ENCODE data around the gene DNAJB8. TPM values are rescaled to one million over a fixed set of nuclear protein-coding genes. Genes with fewer than 3 reads are reported as not detected.

The DNAJB8 gene
- total RNA-seq, 3 donors from 2014 or later (not counting 1 experiment from before 2014, with no cell fraction given) = not detected

GRCh38 chr3:128487538-128487812, 20.8 kb upstream of the DNAJB8 start:
- DNase-seq (no peak), ATAC-seq (no peak)
- H3K36me3 Mint-ChIP-seq = no peaks in the 10 kb centered on the region
- H3K27ac Mint-ChIP-seq = no peak overlapping the region
- peak overlapping the region; percentile 70 for H3K4me3 Mint-ChIP-seq
- H3K27me3 Mint-ChIP-seq (ENCODE audit: low read depth in 2 of 2) = peaks cover 48 to 75% of the 10 kb centered on the region in 2 donors
- H3K4me1 Mint-ChIP-seq = peaks cover 17 to 43% of the 10 kb centered on the region in 2 donors
- Histone ChIP-seq H3K36me3 (ENCODE audit: control insufficient read depth, insufficient read depth, low read length) (no peaks in the 10 kb centered on the region), H3K27ac (ENCODE audit: low read length) (no peak overlapping the region), H3K4me3 (ENCODE audit: low read length) (no peak overlapping the region), H3K9me3 (ENCODE audit: control insufficient read depth, insufficient read depth, low read length) (no peaks in the 10 kb centered on the region), H3K27me3 (ENCODE audit: control insufficient read depth, insufficient read depth, low read length) (peaks cover 75% of the 10 kb centered on the region), H3K4me1 (ENCODE audit: control insufficient read depth, insufficient read depth, low read length) (peaks cover 58% of the 10 kb centered on the region)
- intact Hi-C loops (cut with micrococcal nuclease) = no loop called here
- WGBS (ENCODE audit: insufficient coverage) = 3% methylated on average over 15 of the region's 18 CpGs
- H3K9me3 Mint-ChIP-seq = no peaks in the 10 kb centered on the region
- TF ChIP-seq CTCF (IDR thresholded peaks at IDR 0.05) = no peak

- 2% methylated on average over 75 of the region's 75 CpGs for WGBS (ENCODE audit: insufficient coverage)
- intact Hi-C loops (cut with micrococcal nuclease) = no loop called here
- DNase-seq = peak in 1 of 2 donors; percentile 36
Measured at GRCh38 chr3:128486681-128487537, 20.2 kb upstream of the DNAJB8 start.

GRCh38 chr3:128486205-128486628, 19.5 kb upstream of the DNAJB8 start:
- H3K27me3 ChIP-seq (ENCODE audit: control insufficient read depth, insufficient read depth, low read length) = peaks cover 71% of the 10 kb centered on the region
- Mint-ChIP-seq H3K4me1 (peaks cover 17 to 43% of the 10 kb centered on the region in 2 donors), H3K36me3 (no peaks in the 10 kb centered on the region), H3K4me3 (peak overlapping the region; percentile 57), H3K27me3 (ENCODE audit: low read depth in 2 of 2) (peaks cover 56 to 75% of the 10 kb centered on the region in 2 donors), H3K27ac (no peak overlapping the region), H3K9me3 (no peaks in the 10 kb centered on the region)
- peaks cover 49% of the 10 kb centered on the region for H3K4me1 ChIP-seq (ENCODE audit: control insufficient read depth, insufficient read depth, low read length)
- H3K27ac ChIP-seq (ENCODE audit: low read length) = no peak overlapping the region
- DNase-seq (no peak), ATAC-seq (no peak)
- intact Hi-C loops (cut with micrococcal nuclease) = no loop called here
- no peaks in the 10 kb centered on the region for H3K36me3 ChIP-seq (ENCODE audit: control insufficient read depth, insufficient read depth, low read length)
- no peak for TF ChIP-seq CTCF (IDR thresholded peaks at IDR 0.05)
- no peak overlapping the region for H3K4me3 ChIP-seq (ENCODE audit: low read length)
- no peaks in the 10 kb centered on the region for H3K9me3 ChIP-seq (ENCODE audit: control insufficient read depth, insufficient read depth, low read length)
- WGBS (ENCODE audit: insufficient coverage) = 18% methylated on average over 14 of the region's 14 CpGs

More at GRCh38 chr3:128486681-128487537, 20.2 kb upstream of the DNAJB8 start:
- ATAC-seq = peak in 1 of 3 donors; percentile 16
- Mint-ChIP-seq H3K9me3 (no peaks in the 10 kb centered on the region), H3K27me3 (ENCODE audit: low read depth in 2 of 2) (peaks cover 53 to 78% of the 10 kb centered on the region in 2 donors), H3K4me1 (peaks cover 17 to 43% of the 10 kb centered on the region in 2 donors), H3K36me3 (no peaks in the 10 kb centered on the region), H3K27ac (no peak overlapping the region), H3K4me3 (peak overlapping the region; percentile 70)
- Histone ChIP-seq H3K9me3 (ENCODE audit: control insufficient read depth, insufficient read depth, low read length) (no peaks in the 10 kb centered on the region), H3K4me1 (ENCODE audit: control insufficient read depth, insufficient read depth, low read length) (peaks cover 54% of the 10 kb centered on the region), H3K36me3 (ENCODE audit: control insufficient read depth, insufficient read depth, low read length) (no peaks in the 10 kb centered on the region), H3K27ac (ENCODE audit: low read length) (no peak overlapping the region), H3K27me3 (ENCODE audit: control insufficient read depth, insufficient read depth, low read length) (peaks cover 76% of the 10 kb centered on the region), H3K4me3 (ENCODE audit: low read length) (no peak overlapping the region)
- TF ChIP-seq CTCF (IDR thresholded peaks at IDR 0.05) = no peak

Data from natural killer cell (primary cell).